Colonic mucosa (tissue), 4 donors: ENCODE results near the gene NDST1. TPM values are rescaled to one million over a fixed set of nuclear protein-coding genes. Genes with fewer than 3 reads are reported as not detected.

Source experiments
- DNase-seq: peaks from one replicate; pipeline ENCODE4 v3.0.0-alpha.2; 2020
- H3K27ac ChIP-seq: fragments of 200-600 bp; one replicate; pipeline ENCODE4 v1.8.0; 2021
- H3K27me3 ChIP-seq: fragments of 200-600 bp; one replicate; pipeline ENCODE4 v1.8.0; 2021
- H3K36me3 ChIP-seq: fragments of 200-600 bp; one replicate; pipeline ENCODE4 v1.8.0; 2021
- H3K4me1 ChIP-seq: fragments of 200-600 bp; one replicate; pipeline ENCODE4 v1.8.0; 2021; ENCODE audit warnings: mild to moderate bottlenecking
- H3K4me3 ChIP-seq: fragments of 200-600 bp; one replicate; pipeline ENCODE4 v1.8.0; 2021
- H3K9ac ChIP-seq, 2 donors: one replicate each; pipeline ENCODE4 v1.7.0; 2013; ENCODE audit warnings: control low read depth in 2 of 2, low read depth in 2 of 2, low read length in 2 of 2
- H3K9me3 ChIP-seq: fragments of 200-600 bp; one replicate; pipeline ENCODE4 v1.8.0; 2021
- CTCF ChIP-seq: fragments of 200-600 bp; IDR thresholded peaks from one replicate; pipeline ENCODE4 v1.8.0; 2022; ENCODE audit warnings: antibody characterized with exemption, mild to moderate bottlenecking
- intact Hi-C: fragments of 100-400 bp; cut with DNase I; formaldehyde crosslinking; loops from one replicate; pipeline ENCODE4 v1.14.1; 2022
- total RNA-seq, 2 donors: library from RNA; stranded (reverse); fragmentation: NEBNext Ultra II Directional in 1 of 2; extraction: Animal tissue kit (Norgen Biotek cat#: 25700) in 1 of 2; gene quantifications; one replicate each; pipeline ENCODE4 v1.2.1, GENCODE V29; 2021
- donor health status: healthy.
- donor health status: DM: no; HTN: no; CAD: no.
- donor health status: DM: no; HTN: no; CAD: no.

Gene NDST1
- 10 to 100 TPM; 37.4 to 51.3 TPM for total RNA-seq

- no peaks in the 10 kb centered on the region for H3K9me3 ChIP-seq
- peak within 1 kb of the TSS; percentile 69 for H3K27ac ChIP-seq
- peak within 1 kb of the TSS; percentile 23 to 26 for H3K9ac ChIP-seq
- no peaks in the 10 kb centered on the region for H3K27me3 ChIP-seq
- peaks cover 45% of the 10 kb centered on the region for H3K4me1 ChIP-seq
- no peaks in the 10 kb centered on the region for H3K36me3 ChIP-seq
- TF ChIP-seq CTCF: no peak
- intact Hi-C loops: no loop called here
- H3K4me3 ChIP-seq: no peak within 1 kb of the TSS
- DNase-seq: peak; percentile 83
Measured at GRCh38 chr5:150507474-150508276, at the start of gene NDST1. Gene NDST1 (plus strand): TSS chr5:150508131. CDS start chr5:150521255, 13,124 bp downstream.

GRCh38 chr5:150458802-150459557, 49.0 kb upstream of the NDST1 start:
- Histone ChIP-seq H3K9me3 (no peaks in the 10 kb centered on the region), H3K36me3 (no peaks in the 10 kb centered on the region), H3K4me1 (no peaks in the 10 kb centered on the region), H3K4me3 (no peak overlapping the region), H3K27ac (no peak overlapping the region), H3K27me3 (no peaks in the 10 kb centered on the region), H3K9ac (no peak overlapping the region)
- TF ChIP-seq CTCF: peak; percentile 76
- DNase-seq: peak; percentile 89
- intact Hi-C loops: loop anchor here (2.0 to 10.0 kb wide), 3 partner anchors 63 to 386 kb away; partner anchors contain the start of gene IRGM

- no peaks in the 10 kb centered on the region for H3K9me3 ChIP-seq
- intact Hi-C loops: no loop called here
- no peaks in the 10 kb centered on the region for H3K36me3 ChIP-seq
- TF ChIP-seq CTCF: no peak
- H3K4me1 ChIP-seq: no peaks in the 10 kb centered on the region
- peak overlapping the region in 1 of 2 donors; percentile 4 for H3K9ac ChIP-seq
- no peak overlapping the region for H3K27ac ChIP-seq
- no peak overlapping the region for H3K4me3 ChIP-seq
- H3K27me3 ChIP-seq: no peaks in the 10 kb centered on the region
- no peak for DNase-seq
Measured at GRCh38 chr5:150460781-150461180, 47.1 kb upstream of the NDST1 start.

GRCh38 chr5:150461231-150461630, 46.7 kb upstream of the NDST1 start:
- intact Hi-C loops: no loop called here
- DNase-seq: no peak
- peak overlapping the region in 1 of 2 donors; percentile 4 for H3K9ac ChIP-seq
- H3K4me3 ChIP-seq: no peak overlapping the region
- H3K9me3 ChIP-seq: no peaks in the 10 kb centered on the region
- TF ChIP-seq CTCF: no peak
- no peaks in the 10 kb centered on the region for H3K27me3 ChIP-seq
- no peaks in the 10 kb centered on the region for H3K4me1 ChIP-seq
- H3K36me3 ChIP-seq: no peaks in the 10 kb centered on the region
- no peak overlapping the region for H3K27ac ChIP-seq

GRCh38 chr5:150464554-150465012, 43.3 kb upstream of the NDST1 start:
- H3K9ac ChIP-seq: no peak overlapping the region
- H3K9me3 ChIP-seq: no peaks in the 10 kb centered on the region
- DNase-seq: no peak
- no peak for TF ChIP-seq CTCF
- H3K27ac ChIP-seq: peak overlapping the region; percentile 17
- H3K27me3 ChIP-seq: no peaks in the 10 kb centered on the region
- intact Hi-C loops: no loop called here
- H3K4me1 ChIP-seq: no peaks in the 10 kb centered on the region
- H3K36me3 ChIP-seq: no peaks in the 10 kb centered on the region
- H3K4me3 ChIP-seq: no peak overlapping the region
